Activated T-cell treated with anti-CD3 and anti-CD28 coated beads, Interleukin-2, amount 50 U/mL, for 72 hours (primary cell): Measurements from ENCODE around the gene FAM219A. TPM values are rescaled to one million over a fixed set of nuclear protein-coding genes. Genes with fewer than 3 reads are reported as not detected.

Experiments
- ATAC-seq, 2 donors: fragments of 150-1000 bp; cut with Tn5 transposase; replicated peaks in 1 of 2; 2 replicates each; pipeline ENCODE4 v1.10.0; 2021; ENCODE audit warnings: moderate library complexity in 2 of 2, mild to moderate bottlenecking in 1 of 2
- DNase-seq, 2 donors: peaks; one replicate each; pipeline ENCODE4 v3.0.0; 2021 to 2022; ENCODE audit warnings: mixed read lengths in 1 of 2
- H3K27ac Mint-ChIP-seq: one replicate; pipeline ENCODE4 v1.8.0; 2022; ENCODE audit warnings: mild to moderate bottlenecking, moderate library complexity, mixed read lengths
- H3K27me3 Mint-ChIP-seq: one replicate; pipeline ENCODE4 v1.8.0; 2022; ENCODE audit warnings: low read depth, mixed read lengths
- H3K36me3 Mint-ChIP-seq, 2 donors: one replicate each; pipeline ENCODE4 v1.8.0; 2022; ENCODE audit warnings: mixed read lengths in 2 of 2, mild to moderate bottlenecking in 1 of 2; ENCODE audit not compliant: insufficient read depth in 2 of 2
- H3K4me1 Mint-ChIP-seq: one replicate; pipeline ENCODE4 v1.8.0; 2022; ENCODE audit warnings: low read depth, mixed read lengths
- H3K4me3 Mint-ChIP-seq, 2 donors: one replicate each; pipeline ENCODE4 v1.8.0; 2022; ENCODE audit warnings: mild to moderate bottlenecking in 2 of 2, mixed read lengths in 2 of 2, moderate library complexity in 2 of 2
- H3K9me3 Mint-ChIP-seq, 2 donors: one replicate each; pipeline ENCODE4 v1.8.0; 2022; ENCODE audit warnings: mixed read lengths in 2 of 2
- total RNA-seq, 2 donors: library from RNA; stranded (reverse); gene quantifications; one replicate each; pipeline ENCODE4 v1.2.3, GENCODE V29; 2022

Gene FAM219A, protein sequence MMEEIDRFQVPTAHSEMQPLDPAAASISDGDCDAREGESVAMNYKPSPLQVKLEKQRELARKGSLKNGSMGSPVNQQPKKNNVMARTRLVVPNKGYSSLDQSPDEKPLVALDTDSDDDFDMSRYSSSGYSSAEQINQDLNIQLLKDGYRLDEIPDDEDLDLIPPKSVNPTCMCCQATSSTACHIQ
- total RNA-seq, result 10 to 100 TPM; 15.2 to 18.1 TPM

DNA sequence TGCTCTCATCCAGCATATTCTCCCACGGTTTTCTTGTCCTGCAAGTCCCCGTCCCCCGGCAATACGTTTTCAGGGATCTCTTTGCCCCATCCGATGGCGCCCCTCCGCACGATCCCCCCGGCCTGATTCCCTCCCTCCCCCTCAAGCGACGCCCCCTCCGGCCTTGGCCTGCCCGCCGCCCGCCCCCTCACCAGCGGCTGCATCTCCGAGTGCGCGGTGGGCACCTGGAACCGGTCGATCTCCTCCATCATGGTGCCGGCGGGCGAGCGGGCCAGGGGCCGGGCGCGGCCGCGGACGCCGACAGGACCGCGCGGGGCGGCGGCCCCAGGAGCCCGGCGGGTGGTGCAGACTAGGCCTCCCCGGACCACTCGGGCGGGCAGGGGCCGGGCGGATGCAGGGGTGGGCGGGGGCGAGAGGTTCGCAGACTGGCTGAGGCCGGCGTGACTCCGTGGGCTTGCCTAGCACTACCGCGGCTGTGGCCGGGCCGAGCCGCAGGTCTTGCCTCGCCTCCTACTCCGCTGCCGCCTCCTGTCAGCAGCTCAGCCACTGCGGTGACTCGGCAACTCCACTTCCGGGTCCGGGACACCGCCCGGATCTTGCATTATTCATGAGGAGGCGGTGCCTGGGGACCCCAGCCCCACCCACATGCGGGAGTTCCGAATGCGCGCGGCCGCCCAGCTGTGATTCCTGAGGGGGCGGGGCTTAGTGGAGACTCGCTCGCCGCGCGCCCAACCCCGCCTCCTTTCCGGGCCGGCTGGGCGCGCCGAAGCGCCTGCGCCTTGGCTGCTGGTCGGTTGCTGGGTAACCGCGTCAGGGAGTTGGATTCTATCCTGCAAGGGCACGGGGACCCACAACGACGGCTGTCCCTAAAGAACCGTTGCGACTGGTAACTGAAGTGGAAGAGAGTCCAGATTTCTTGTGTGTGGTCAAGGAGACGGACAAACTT is at the start of gene FAM219A, which contains the start of gene DNAI1:
FAM219A (minus strand) TSS at position 558 of the 946 bp plus-strand sequence; CDS start at position 251, 307 bp downstream.
DNAI1 (plus strand) TSS at position 793 of the 946 bp plus-strand sequence. CDS start 201 bp downstream, outside the sequence.
- Mint-ChIP-seq H3K36me3 (no peaks in the 10 kb centered on the region), H3K9me3 (no peaks in the 10 kb centered on the region), H3K4me3 (peak within 1 kb of the TSS; percentile 90 to 93), H3K27ac (peak within 1 kb of the TSS; percentile 47), H3K4me1 (peaks cover 67% of the 10 kb centered on the region), H3K27me3 (peaks cover 16% of the 10 kb centered on the region)
- DNase-seq (peak; percentile 98 to 100), ATAC-seq (peak; percentile 94 to 95)

DNA sequence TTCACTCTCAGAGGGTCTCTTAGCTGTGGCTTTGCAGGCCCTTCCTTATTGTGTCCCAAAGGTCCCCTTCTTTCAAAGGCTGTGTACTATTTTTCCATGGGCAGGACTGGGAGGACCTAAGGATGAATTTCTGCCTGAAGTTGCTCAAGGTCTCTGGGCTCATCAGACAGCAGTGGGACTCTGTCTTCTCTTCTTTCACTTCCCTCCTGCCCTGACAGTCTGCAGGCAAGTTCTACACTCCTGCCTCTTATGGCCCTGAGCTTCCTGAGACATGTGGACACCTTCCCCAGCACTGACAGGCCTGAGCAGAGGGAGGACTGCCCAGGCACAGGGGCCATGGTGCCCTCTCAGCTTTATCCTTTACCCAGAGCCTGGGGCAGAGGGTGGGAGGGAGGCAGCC is 49.6 kb upstream of the FAM219A start:
- H3K4me3 Mint-ChIP-seq, result no peak overlapping the region
- no peaks in the 10 kb centered on the region for H3K4me1 Mint-ChIP-seq
- DNase-seq, result no peak
- H3K27ac Mint-ChIP-seq, result no peak overlapping the region
- H3K36me3 Mint-ChIP-seq, result no peaks in the 10 kb centered on the region
- H3K9me3 Mint-ChIP-seq, result no peaks in the 10 kb centered on the region
- no peak for ATAC-seq
- H3K27me3 Mint-ChIP-seq, result peaks cover 5% of the 10 kb centered on the region

DNA sequence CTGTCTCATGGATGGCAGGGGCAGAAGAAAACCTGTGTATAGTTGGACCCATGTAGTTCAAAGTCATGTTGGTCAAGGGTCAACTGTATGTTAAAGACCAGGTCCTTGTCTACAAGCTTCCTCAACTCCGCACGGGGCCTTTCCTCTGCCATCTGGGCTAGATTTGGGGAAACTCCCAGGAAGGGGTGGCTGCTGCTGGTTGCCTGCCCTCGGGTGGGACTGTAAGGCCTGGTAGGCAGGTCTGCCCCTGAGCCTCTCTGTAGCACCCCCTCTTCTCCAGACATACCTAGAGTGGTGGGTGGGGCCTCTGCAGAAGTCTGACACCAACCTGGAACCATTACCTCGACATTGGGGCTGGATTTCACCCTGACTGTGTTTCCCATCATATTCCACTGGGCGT is 49.2 kb upstream of the FAM219A start:
- no peaks in the 10 kb centered on the region for H3K36me3 Mint-ChIP-seq
- peaks cover 5% of the 10 kb centered on the region for H3K27me3 Mint-ChIP-seq
- no peak overlapping the region for H3K27ac Mint-ChIP-seq
- H3K4me3 Mint-ChIP-seq, result no peak overlapping the region
- ATAC-seq, result no peak
- DNase-seq, result no peak
- H3K4me1 Mint-ChIP-seq, result no peaks in the 10 kb centered on the region
- no peaks in the 10 kb centered on the region for H3K9me3 Mint-ChIP-seq

DNA sequence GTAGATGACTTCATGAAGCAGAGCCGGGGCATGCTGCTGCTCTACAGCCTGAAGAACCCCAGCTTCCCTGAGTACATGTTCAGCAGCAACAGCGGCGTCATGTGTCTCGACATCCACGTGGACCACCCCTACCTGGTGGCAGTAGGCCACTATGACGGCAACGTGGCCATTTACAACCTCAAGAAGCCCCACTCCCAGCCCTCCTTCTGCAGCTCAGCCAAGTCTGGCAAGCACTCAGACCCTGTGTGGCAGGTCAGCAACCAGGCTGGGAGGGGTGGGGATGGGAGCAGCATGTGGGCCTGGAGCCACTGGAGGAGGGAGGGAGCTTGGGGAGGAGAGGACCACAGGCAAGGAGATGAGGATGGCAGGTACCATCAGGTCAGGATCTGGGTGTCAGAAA is 48.3 kb upstream of the FAM219A start:
- no peak overlapping the region for H3K27ac Mint-ChIP-seq
- H3K4me3 Mint-ChIP-seq, result no peak overlapping the region

DNA sequence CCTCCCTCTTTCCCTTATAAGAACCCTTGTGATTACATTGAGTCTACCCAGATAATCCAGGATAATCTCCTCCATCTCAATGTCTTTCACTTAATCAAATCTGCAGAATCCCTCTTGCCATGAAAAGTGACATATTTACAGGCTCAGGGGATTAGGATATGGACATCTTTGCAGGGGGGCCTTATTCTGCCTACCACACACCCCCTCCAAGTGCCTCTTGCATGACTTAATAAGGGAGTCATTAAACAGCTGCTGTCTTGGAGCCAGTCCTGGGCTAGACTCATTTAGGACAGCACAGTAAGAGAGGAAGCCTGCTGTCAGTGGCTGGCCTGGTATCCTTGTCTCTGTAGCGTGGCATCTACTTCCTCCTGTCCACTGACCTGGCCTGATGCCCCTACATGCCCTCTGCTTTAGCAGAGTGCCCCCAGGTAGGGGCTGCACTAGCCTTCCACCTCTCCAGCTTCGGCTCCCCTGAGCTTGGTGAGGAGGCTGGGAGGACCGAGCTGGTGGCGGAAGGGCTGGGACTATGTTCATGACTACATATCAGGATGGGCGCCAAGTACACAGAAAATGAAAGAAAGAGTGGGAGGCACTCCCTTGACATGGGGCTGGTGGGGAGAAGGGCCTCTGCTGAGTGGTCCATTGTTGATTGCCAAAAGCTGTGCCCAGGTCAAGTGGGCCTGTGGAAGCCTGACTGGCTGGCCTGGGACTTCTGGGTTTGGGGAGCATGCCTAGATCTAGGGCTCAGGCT is 47.2 kb upstream of the FAM219A start:
- Mint-ChIP-seq H3K36me3 (no peaks in the 10 kb centered on the region), H3K4me1 (peaks cover 1% of the 10 kb centered on the region), H3K27ac (no peak overlapping the region), H3K27me3 (peaks cover 5% of the 10 kb centered on the region), H3K4me3 (no peak overlapping the region), H3K9me3 (no peaks in the 10 kb centered on the region)
- ATAC-seq (no peak), DNase-seq (no peak)

More for the DNA sequence above, 48.3 kb upstream of the FAM219A start:
- no peak for ATAC-seq
- no peaks in the 10 kb centered on the region for H3K4me1 Mint-ChIP-seq
- DNase-seq, result no peak
- peaks cover 5% of the 10 kb centered on the region for H3K27me3 Mint-ChIP-seq
- H3K9me3 Mint-ChIP-seq, result no peaks in the 10 kb centered on the region
- H3K36me3 Mint-ChIP-seq, result no peaks in the 10 kb centered on the region

DNA sequence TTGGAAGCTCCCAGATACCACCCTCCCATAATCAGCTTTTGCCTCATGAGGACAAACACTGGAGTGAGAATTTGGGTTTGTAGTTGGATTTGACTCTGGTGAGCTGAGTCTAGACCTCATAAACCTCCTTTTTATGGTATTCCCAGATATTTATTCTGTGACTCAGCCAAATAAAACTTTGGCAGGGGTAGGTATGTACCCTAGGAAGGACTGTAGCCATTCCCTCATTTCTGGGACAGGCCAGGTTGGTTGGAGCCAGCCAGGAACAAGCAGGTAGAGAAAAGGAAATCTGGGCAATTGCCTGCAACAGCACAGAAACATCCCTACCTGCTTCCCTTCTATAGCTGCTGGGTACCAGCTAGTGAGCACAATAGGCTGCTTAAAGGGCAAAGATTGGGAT is 45.0 kb upstream of the FAM219A start:
- Mint-ChIP-seq H3K27me3 (peaks cover 5% of the 10 kb centered on the region), H3K36me3 (no peaks in the 10 kb centered on the region)

DNA sequence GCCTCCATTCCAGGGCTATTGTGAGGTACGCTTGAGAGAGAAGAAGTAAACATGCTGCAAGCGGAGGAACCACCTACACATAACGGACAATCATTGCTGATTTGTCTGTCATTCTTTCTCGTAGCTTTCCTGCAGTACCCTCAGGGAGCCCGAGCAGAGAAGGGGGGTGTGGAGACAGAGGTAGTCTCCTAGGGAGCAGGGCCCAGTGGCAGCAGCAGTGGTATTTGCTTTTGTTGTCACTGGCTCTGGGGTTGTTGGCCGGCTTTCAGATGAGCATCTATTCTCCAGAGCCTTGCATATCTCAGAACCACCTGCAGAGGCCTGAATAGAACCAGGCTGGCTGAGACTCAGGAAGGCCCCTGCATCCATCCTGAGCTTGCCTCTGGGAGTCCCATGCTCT is 44.5 kb upstream of the FAM219A start:
- Mint-ChIP-seq H3K9me3 (no peaks in the 10 kb centered on the region), H3K27ac (no peak overlapping the region), H3K27me3 (peaks cover 6% of the 10 kb centered on the region), H3K4me1 (peaks cover 15% of the 10 kb centered on the region), H3K4me3 (no peak overlapping the region), H3K36me3 (no peaks in the 10 kb centered on the region)
- ATAC-seq (no peak), DNase-seq (no peak)

More for the DNA sequence above, 45.0 kb upstream of the FAM219A start:
- DNase-seq, result no peak
- peaks cover 15% of the 10 kb centered on the region for H3K4me1 Mint-ChIP-seq
- H3K4me3 Mint-ChIP-seq, result no peak overlapping the region
- no peak for ATAC-seq
- H3K27ac Mint-ChIP-seq, result no peak overlapping the region
- no peaks in the 10 kb centered on the region for H3K9me3 Mint-ChIP-seq

DNA sequence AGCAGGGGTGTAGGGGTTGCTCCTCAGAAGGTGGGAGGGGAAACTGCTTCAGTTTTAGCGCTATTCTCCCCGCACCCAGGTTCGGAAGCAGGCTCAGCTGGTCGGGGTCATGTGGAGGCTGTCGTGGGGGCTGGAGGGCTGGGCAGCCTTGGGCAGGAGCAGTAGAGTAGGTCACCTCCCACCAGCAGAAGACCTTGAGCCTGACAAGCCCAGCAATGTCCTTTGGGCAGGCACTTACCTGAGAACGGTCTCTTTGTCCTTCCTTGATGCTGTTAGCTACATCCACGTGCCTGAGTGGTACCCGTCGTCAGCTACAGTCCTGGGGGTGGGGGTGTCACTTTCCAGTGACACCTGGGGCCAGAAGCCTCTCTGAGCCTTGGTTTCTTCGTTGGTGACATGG is 44.1 kb upstream of the FAM219A start:
- no peaks in the 10 kb centered on the region for H3K36me3 Mint-ChIP-seq
- H3K9me3 Mint-ChIP-seq, result no peaks in the 10 kb centered on the region
- no peak overlapping the region for H3K27ac Mint-ChIP-seq
- DNase-seq (no peak), ATAC-seq (no peak)
- H3K4me3 Mint-ChIP-seq, result no peak overlapping the region
- H3K27me3 Mint-ChIP-seq, result peaks cover 10% of the 10 kb centered on the region
- peaks cover 15% of the 10 kb centered on the region for H3K4me1 Mint-ChIP-seq

DNA sequence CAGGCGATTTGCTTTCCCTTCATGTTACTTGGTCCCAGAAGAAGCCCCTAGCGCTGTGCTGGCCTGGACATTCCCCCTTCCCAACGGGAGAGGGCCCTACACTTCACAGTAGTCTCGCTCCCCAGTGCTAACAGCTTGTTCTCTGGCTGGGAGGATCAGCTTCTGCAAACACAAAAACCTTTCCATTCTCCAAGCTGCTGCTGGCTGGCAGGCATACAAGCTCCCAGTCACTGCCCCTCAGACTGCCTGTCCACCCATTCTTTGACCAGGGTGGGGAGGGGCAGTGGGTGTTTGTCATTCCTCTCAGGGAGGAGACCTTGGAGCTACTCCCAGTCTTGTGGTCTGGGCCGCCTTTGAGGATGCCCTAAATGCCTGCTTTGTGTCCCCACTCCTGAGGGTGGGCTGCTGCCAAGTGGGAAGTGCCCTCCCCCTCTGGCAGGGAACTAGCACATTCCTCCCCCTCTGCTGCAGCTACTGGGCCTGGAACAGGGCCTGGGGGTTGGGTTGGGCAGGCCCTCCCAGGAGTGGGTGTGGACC is 43.6 kb upstream of the FAM219A start:
- DNase-seq (no peak), ATAC-seq (no peak)
- Mint-ChIP-seq H3K27me3 (peaks cover 14% of the 10 kb centered on the region), H3K36me3 (no peaks in the 10 kb centered on the region), H3K4me3 (no peak overlapping the region), H3K9me3 (no peaks in the 10 kb centered on the region), H3K4me1 (peaks cover 15% of the 10 kb centered on the region), H3K27ac (no peak overlapping the region)

DNA sequence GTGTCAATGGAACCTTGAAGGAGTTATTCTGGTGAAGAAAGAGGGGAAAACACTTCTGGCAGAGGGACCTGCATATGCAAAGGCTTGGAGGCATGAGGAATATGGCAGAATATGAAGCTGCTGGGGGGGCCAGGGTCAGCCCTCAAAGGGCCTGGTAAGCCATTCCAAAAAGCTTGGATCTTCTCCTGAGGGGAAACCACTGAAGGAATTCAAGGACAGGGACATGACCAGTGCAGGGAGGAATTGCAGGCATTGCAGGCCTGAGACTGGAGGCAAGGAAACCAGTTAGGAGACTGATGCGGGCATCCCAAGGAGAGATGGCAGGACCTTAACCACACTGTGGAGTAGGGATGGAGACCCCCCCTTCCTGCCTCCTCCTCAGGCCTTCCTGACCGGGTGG is 43.0 kb upstream of the FAM219A start:
- no peak overlapping the region for H3K4me3 Mint-ChIP-seq
- peaks cover 15% of the 10 kb centered on the region for H3K4me1 Mint-ChIP-seq
- peaks cover 14% of the 10 kb centered on the region for H3K27me3 Mint-ChIP-seq
- DNase-seq (no peak), ATAC-seq (no peak)
- no peaks in the 10 kb centered on the region for H3K9me3 Mint-ChIP-seq
- no peaks in the 10 kb centered on the region for H3K36me3 Mint-ChIP-seq
- H3K27ac Mint-ChIP-seq, result no peak overlapping the region

DNA sequence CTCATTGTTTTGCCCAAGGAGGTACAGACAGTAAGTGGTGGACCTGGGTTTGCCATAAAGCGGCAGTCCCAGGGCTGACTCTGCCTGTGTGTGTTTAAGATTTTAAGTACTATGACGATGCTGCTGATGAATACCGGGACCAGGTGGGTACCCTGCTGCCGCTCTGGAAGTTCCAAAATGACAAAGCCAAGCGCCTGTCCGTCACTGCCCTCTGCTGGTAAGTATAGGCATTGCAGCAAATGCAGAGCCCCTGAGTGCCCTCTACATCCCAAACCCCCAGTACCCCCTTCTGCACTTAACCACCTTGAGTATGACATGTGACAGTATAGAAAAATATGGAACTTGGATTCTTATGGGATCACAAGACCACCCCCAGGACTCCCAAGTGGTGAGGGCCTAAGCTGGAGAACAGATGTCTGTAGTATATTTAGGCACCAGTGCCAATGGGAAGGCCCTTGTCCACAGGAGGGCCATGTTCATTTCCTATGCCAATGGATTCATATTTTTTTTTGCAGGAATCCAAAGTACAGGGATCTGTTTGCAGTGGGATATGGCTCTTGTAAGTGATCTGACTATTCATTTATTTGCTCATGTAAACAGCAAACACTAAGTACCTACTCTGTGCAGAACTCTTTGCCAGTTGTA is 42.4 kb upstream of the FAM219A start:
- H3K9me3 Mint-ChIP-seq, result no peaks in the 10 kb centered on the region
- no peaks in the 10 kb centered on the region for H3K36me3 Mint-ChIP-seq
- H3K27ac Mint-ChIP-seq, result peak overlapping the region; percentile 31
- H3K4me3 Mint-ChIP-seq, result peak overlapping the region in 1 of 2 donors; percentile 44
- DNase-seq (peak; percentile 83 to 89), ATAC-seq (peak; percentile 96 to 98)
- peaks cover 15% of the 10 kb centered on the region for H3K4me1 Mint-ChIP-seq
- peaks cover 14% of the 10 kb centered on the region for H3K27me3 Mint-ChIP-seq

DNA sequence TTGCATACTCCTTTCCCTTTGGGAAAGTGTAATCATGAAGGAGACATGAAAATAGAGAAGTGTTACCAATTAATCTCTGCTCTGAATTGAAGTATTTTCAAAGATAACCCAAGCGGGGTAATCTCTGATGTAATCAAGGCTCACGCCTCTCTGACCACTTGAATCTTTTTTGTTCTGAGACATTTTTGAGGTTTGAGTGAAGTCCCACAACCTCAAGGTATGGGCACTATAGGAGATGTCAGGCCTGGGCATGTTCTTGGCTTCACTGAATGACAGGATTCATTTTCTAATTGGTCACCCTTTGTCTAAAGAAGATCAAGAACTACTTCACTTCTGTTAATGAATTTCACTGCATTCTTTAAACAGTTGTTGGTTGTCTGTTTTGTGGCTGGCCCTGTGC is 40.7 kb upstream of the FAM219A start:
- ATAC-seq, result no peak
- H3K4me3 Mint-ChIP-seq, result no peak overlapping the region
- peaks cover 15% of the 10 kb centered on the region for H3K4me1 Mint-ChIP-seq
- H3K9me3 Mint-ChIP-seq, result no peaks in the 10 kb centered on the region
- DNase-seq, result no peak
- no peaks in the 10 kb centered on the region for H3K36me3 Mint-ChIP-seq
- H3K27me3 Mint-ChIP-seq, result peaks cover 10% of the 10 kb centered on the region
- H3K27ac Mint-ChIP-seq, result no peak overlapping the region
